Measurements from ENCODE around the gene GBF1.
"Not testable (repeated sequence)": the region's sequence is repeated elsewhere in the genome, so short reads cannot be mapped to it uniquely, and the experiment has no call there.

Gene GBF1, protein sequence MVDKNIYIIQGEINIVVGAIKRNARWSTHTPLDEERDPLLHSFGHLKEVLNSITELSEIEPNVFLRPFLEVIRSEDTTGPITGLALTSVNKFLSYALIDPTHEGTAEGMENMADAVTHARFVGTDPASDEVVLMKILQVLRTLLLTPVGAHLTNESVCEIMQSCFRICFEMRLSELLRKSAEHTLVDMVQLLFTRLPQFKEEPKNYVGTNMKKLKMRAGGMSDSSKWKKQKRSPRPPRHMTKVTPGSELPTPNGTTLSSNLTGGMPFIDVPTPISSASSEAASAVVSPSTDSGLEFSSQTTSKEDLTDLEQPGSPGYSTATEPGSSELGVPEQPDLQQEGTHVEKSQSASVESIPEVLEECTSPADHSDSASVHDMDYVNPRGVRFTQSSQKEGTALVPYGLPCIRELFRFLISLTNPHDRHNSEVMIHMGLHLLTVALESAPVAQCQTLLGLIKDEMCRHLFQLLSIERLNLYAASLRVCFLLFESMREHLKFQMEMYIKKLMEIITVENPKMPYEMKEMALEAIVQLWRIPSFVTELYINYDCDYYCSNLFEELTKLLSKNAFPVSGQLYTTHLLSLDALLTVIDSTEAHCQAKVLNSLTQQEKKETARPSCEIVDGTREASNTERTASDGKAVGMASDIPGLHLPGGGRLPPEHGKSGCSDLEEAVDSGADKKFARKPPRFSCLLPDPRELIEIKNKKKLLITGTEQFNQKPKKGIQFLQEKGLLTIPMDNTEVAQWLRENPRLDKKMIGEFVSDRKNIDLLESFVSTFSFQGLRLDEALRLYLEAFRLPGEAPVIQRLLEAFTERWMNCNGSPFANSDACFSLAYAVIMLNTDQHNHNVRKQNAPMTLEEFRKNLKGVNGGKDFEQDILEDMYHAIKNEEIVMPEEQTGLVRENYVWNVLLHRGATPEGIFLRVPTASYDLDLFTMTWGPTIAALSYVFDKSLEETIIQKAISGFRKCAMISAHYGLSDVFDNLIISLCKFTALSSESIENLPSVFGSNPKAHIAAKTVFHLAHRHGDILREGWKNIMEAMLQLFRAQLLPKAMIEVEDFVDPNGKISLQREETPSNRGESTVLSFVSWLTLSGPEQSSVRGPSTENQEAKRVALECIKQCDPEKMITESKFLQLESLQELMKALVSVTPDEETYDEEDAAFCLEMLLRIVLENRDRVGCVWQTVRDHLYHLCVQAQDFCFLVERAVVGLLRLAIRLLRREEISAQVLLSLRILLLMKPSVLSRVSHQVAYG (N-terminal part only)

GRCh38 chr10:102245082-102245931 lies at the start of gene GBF1:
GBF1 (plus strand) TSS chr10:102245532; CDS start chr10:102258939, 13,407 bp downstream.
- DNase-seq: peak; percentile 99

DNA sequence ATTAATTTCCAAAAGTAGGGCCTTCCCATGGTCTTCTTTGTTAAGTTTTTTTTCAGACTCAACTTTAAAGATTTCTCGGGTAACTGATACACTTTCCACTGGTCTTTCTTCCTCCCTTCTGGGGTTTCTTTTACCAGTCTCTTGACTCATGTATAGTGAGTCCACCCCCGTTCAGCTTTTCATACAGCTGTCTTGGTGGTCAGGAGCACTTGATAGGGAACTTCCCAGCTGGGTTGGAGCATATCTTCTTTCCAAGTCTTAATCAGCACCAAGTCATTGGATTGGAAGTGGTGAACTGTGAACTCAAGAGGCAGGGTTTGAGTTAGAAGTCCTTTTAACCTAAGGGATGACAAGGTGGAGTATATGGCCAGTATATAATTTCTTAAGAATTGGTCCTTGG lies 48.4 kb upstream of the GBF1 start:
- no peak for DNase-seq

GRCh38 chr10:102198027-102198426 lies 47.3 kb upstream of the GBF1 start:
- no peak for DNase-seq

GRCh38 chr10:102200751-102201640 lies 44.3 kb upstream of the GBF1 start:
- DNase-seq: no peak

DNA sequence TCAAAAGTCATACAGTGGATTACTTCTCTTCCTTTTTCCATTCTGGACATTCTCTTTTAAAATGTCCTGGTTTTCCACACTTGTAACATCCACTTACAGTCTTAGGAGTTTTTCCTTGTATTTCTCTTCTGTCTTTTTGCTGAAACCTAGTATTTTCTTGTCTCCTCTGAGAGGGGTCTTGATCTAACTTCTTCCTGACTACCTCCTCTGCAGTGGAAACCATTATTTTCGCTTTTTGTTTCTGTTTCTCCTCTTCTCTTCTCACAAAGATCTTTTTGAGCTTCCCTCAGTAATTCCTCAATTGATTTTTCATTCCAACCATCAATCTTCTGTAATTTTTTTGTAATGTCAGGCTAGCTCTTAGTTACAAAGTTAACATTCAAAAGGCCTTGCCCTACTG lies 42.9 kb upstream of the GBF1 start:
- no peak for DNase-seq

DNA sequence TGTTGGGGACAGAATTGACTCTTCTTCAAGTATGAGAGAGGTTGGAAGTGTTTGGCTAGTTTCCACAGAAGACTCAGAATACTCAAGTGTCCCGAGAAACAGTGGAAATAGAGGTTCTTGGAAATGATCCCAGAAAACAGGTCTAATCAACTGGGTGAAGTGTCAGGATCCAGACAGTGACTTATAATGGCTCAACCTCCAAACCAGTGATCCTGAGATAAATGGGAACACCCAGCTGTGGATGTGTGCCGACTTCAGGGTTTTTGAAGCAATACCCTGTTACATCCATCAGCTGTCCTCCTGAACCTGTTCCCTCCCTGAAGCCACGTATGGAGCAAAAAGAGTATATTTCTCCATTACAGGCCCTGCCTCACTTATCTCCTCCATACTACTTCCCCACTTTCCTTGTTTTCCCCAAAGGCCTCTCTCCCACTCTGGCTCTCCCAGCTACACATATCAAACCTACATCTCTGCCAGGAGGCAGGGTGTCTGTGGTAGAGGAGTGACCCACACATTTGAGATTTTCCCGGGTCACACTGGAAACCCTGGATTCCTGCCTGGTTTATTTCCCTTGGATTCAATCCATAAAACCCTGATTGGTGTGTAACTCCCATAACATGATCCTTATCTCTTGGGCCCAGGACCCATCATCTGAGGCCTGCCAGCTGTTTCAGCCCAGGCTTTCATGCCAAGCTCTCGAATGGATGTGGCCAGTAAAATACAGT lies 36.9 kb upstream of the GBF1 start:
- no peak for DNase-seq

DNA sequence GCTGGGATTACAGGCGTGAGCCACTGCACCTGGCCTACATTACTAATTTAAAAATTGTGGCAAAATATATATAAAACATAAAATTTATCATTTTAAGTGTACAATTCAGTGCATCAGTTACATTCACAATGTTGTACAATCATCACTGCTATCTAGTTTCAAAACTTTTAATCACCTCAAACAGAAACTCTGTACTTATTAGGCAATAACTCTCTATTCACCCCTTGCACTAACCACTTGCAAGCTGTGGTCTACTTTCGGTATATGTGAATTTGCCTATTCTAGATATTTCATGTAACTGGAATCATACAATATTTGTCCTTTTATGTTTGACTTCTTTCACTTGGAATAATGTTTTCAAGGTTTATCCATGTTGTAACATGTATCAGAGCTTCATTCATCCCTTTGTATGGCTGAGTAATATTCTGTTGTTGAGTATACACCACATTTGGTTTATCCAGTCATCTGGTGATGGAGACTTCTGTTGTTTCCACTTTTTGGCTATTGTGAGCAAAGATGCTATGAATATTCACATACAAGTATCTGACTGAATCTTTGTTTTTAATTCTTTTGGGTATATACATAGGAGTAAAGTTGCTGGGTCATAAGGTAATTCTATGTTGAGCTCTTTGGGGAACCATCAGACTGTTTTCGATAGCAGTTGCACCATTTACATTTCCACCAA lies 33.6 kb upstream of the GBF1 start:
- DNase-seq: peak; percentile 9

- DNase-seq: not testable (repeated sequence)
Measured at GRCh38 chr10:102213599-102213998, 31.7 kb upstream of the GBF1 start.

- DNase-seq: no peak
Measured at GRCh38 chr10:102219370-102219769, 26.0 kb upstream of the GBF1 start.

DNA sequence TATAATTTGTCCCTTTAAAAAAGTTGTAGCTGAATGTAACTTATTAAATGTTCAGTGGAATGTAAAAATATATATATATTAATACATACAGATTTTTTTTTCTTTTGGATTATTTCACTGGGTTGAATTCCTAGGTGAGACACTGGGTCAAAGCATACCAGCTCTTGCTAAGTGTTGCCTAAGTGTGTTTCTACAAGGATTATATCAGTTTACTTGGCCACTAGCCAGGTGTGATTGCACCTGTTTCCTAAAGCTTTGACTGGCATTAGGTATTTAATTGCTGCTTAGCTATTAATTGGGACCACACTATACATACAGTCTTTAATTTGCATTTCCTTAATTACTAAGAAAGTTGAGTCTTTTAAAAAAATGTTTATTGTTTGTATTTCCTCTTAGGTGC lies 24.7 kb upstream of the GBF1 start:
- DNase-seq: no peak

- no peak for DNase-seq
Measured at GRCh38 chr10:102222797-102223196, 22.5 kb upstream of the GBF1 start.

- peak; percentile 89 for DNase-seq
Measured at GRCh38 chr10:102225646-102226541, 19.4 kb upstream of the GBF1 start, which contains the start of gene ELOVL3. ELOVL3 (plus strand) TSS chr10:102226299; CDS start chr10:102226549, 250 bp downstream.

- DNase-seq: no peak
Measured at GRCh38 chr10:102226542-102226870, 18.8 kb upstream of the GBF1 start.

DNA sequence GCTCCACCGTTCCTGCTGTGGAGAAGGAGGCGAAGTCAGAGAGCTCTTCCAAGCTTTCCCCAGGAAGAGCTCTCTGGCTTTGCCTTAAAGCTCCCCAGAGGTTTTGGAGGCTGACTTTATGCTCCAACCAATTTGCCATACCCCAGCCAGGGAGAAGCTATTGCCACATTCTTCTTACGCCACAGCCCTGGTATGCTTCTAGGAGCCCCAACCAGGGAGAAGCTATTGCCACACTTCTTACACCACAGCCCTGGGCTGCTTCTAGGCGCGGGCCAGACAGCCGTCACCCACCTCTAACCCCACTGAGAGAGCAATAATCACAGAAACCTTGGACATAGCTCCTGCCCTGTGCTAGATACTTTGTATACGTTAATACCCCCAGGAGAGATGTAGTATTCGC lies 18.3 kb upstream of the GBF1 start:
- DNase-seq: no peak

DNA sequence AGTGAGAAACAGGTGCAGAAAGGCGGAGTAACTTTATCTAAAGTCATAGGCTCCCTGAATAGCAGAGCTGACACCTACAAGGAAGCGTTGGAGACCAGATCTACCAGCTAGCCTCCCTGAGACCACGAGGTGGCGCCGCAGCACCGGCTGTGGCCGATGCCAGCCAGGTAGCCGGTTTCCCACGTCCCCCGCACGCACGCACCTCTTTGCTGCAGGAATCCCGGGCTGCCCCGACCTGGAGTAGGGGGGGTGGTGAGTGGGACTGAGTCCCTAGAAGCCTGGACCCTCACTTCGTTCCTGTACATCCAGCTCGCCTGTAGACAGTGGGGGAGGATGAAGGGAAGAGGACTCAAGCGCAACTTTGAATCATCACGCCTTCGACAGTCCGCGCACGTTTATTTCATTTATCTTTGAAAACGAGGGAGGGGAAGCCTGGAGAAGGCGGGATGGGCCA lies 15.5 kb upstream of the GBF1 start:
- peak; percentile 88 for DNase-seq

- peak; percentile 23 for DNase-seq
Measured at GRCh38 chr10:102230264-102230860, 15.0 kb upstream of the GBF1 start.

- DNase-seq: peak; percentile 56
Measured at GRCh38 chr10:102230861-102231356, 14.4 kb upstream of the GBF1 start.

Data from activated CD4-positive, alpha-beta T cell treated with anti-CD3 and anti-CD28 coated beads, Interleukin-10, Interleukin-2, amounts not matched to agents 100 ng/mL and 50 ng/mL, durations not matched to agents 16 hours and 8 hours (primary cell).